HG03280 (cell line): Measurements from ENCODE around the gene CDH13.

Experiments used
- ATAC-seq: cut with Tn5 transposase; IDR thresholded peaks from one replicate; pipeline ENCODE4 v1.9.1; 2021; ENCODE audit warnings: mild to moderate bottlenecking, moderate library complexity; ENCODE audit not compliant: unreplicated experiment

The CDH13 gene

DNA sequence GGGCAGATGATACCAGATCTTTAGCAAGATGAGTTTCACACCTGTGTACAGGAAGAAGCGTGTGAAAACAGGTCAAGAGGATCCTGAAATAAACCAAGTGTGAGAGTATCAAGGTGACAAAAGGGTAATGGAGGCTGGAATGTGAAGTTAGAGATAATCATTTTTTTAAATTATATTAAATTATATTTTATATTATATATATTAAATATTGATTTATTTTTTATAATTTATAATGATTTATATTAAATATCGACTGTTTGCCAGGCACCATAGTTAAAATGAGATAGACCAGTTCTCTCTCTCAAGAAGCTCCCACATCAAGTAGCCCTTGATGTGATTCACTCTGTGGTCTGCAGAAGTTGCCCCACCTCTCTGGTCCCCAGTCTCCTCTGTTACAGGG, 820.8 kb downstream of the CDH13 start:
- ATAC-seq: no peak

GRCh38 chr16:83449861-83450260, 823.1 kb downstream of the CDH13 start:
- ATAC-seq: no peak

GRCh38 chr16:83453977-83454376, 827.2 kb downstream of the CDH13 start:
- ATAC-seq: no peak

DNA sequence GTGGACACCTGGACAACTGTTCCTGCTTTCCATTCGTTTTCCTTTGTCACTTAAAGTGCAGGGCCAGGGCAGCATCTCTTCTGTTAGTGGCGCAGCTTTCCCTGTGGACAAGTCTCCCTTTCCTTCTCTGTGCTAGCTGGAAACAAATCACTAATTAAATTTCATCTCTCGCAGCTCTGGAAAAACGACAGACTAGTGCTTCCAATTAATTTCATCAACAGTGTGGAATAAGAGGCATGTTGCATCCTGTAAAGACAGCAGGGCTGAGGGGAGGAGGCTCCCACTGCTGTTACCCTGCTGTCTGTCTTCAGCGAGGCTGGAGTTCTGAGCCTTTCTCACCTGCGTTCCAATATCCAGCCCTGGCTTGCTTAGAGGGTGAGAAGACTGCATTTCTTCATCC, 828.9 kb downstream of the CDH13 start:
- no peak for ATAC-seq

- ATAC-seq: no peak
These were observed 830.2 kb downstream of the CDH13 start for GRCh38 chr16:83456934-83457333.

GRCh38 chr16:83458612-83459011, 831.8 kb downstream of the CDH13 start:
- peak; percentile 81 for ATAC-seq

DNA sequence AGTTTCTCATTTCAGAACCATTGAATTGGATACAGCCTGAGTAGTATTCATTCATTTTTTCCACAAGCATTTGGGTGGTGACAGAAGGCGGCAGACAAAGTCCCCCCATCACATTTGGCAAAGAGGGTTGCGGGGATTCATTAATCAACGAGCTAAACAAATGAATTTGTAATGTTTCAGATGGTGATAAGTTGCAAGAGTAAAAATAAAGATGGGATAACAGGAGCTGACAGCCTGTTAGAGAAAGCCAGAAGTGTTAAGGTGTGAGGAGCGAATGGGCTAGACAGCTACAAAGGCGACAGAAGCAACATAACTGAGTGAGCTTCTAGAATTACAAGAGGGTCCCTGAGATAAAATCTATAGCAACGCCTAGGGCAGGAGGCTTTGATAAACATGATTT, 838.2 kb downstream of the CDH13 start:
- ATAC-seq: no peak

DNA sequence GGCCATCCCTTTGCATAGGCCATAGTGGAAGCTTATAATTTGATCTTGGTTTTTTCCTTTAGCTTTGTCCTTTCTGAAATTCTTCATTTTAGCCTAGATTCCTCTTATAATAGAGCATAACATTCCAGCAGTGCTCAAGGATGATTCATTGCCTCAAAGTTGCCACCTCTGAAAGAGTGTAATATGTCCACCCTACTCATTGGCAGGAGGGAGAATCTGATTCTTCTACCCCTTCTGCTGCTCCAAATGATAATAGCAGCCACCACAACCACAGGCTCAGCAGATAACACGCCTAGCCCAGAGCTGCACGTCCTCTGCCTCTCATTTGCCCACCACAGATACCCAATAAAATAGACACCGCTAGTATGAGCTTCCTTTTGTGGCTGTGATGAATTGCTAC, 843.6 kb downstream of the CDH13 start:
- no peak for ATAC-seq

DNA sequence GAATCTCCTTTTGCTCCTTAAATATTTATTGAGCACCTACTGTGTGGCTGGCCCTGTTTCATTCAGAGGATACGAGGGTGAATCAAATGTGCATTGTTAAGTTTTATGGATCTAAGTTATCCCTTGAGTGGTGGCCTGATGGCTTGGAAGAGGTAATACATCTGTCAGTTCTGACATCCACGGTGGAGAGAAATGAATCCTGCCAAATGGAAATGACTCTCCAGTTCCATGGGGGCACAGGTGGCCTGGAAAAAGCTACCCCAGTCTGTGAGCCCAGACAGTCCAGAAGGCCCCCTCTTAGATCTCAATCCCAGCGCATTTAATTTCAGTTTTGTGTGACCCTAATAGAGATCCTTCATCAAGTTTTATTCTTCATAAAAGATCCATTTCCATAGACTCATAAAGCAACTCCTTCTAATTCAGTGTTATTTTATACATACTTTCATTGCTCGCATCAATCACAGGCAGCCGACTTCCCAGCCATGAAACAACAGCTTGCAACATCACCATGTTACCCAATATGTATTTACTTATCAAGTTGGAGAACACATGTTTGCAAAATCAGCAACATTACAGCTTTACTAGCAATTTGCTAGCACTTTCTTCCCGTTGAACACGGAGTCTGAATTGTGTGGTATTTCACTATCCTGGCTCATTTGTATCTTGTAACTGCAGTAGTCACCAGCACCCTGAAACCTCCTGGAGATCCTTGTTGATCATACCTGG, 846.2 kb downstream of the CDH13 start:
- no peak for ATAC-seq

- no peak for ATAC-seq
These were observed 847.3 kb downstream of the CDH13 start for GRCh38 chr16:83473926-83474650.

DNA sequence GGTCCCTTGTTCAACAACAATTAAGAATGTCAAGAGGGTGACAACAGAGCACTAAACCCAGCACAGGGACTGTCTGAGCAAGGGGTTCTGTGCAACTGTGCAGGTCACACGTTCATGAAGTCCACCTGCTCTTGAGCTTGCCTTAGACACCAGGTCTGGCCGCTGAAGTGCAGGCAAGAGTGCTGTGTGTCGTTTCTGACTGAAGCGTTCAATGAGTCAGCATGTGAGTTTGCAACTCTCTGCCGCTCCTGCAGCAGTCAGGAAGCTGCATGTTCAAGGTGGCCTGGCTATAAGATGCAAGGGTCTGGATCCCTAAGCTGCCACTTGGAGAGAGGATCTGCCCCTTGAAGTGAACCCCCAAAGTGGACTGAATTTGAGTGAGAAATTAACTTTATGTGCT, 848.3 kb downstream of the CDH13 start:
- ATAC-seq: no peak

DNA sequence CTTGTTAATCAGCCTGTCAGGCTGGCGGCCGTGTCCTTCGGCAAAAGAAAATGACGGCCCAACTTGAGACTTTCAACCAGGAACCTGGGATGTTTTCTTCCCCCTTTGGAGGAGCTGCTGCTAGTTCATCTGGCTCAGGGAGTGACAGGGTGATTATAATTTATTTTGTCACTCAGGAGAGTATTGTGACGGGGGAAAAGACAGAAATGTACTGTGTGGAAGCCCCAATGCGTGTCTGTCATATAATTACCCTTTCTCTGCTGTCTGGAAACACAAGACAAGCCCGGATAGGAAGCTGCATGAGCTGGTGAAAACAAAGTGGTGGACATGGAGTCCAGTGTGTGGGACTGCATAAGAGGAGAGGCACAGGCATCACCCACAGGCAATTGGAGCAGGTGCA, 854.8 kb downstream of the CDH13 start:
- no peak for ATAC-seq

DNA sequence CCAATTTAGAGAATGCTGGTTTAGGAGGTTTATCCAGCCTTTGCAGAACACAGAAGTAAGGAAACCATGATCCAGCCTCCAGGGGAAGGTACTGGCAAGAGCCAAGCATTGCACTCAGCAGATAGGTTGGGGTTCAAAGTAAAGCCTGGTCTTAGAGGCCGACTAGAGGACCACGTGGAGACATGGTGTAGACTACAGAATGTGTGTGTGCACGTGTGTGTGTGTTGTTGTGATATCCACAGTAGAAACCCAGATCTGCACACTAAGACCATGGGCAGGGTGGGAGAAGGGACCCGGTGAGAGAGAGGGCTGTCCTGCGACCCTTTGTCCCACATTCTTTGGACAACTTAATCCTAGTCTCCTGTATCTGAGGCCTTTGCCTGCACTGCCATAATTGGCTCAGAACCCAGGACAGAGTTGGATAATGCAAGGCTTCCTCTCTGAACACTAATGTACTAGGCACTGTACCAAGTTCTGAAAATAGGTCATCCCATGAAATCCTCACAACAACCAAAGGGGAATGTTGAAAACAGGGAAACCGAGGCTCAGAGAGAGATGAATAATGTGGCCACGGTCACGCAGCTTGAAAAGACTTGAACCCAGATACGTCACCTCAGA, 855.9 kb downstream of the CDH13 start:
- ATAC-seq: no peak

DNA sequence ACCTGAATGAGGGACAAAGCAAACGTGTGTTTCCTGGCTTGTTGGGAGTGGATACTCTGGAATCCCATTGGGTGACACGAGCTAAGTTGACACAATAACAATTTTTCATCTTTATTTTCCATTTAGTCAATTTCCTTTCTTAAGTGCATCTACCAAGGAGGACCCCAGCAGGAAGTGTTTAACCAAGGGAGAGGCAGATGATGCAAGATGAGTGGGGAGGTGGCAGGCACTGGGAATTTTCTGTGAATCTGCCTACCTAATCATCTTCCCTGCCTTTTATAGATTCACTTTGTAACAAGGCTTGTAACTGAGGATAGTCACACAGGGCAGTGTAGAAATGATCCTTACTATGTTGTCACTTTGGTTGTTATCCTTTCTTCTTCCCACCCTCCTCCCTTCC, 863.3 kb downstream of the CDH13 start:
- ATAC-seq: no peak

- ATAC-seq: no peak
These were observed 867.7 kb downstream of the CDH13 start for GRCh38 chr16:83494459-83494858.

- ATAC-seq: no peak
These were observed 874.7 kb downstream of the CDH13 start for GRCh38 chr16:83501481-83501880.

DNA sequence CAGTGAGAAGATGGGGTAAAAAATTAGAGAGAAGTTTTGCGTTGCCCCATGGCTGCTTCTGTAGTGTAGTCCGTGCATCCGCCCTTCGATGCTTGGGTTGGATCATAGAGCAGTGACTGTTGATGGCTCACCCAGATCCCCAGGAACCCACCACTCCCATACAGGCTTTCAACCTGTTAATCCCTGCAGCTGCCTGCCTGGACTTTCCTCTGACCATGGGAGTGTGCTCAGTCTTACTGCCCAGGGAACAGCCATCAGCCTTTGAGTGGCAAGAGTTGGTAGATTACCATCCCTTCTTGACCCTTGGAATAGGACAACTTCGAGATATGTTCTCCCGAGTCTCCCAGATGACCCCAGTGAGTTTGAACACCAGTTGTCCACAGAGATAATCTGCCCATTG, 881.5 kb downstream of the CDH13 start:
- ATAC-seq: no peak

GRCh38 chr16:83509316-83509715, 882.5 kb downstream of the CDH13 start:
- no peak for ATAC-seq

DNA sequence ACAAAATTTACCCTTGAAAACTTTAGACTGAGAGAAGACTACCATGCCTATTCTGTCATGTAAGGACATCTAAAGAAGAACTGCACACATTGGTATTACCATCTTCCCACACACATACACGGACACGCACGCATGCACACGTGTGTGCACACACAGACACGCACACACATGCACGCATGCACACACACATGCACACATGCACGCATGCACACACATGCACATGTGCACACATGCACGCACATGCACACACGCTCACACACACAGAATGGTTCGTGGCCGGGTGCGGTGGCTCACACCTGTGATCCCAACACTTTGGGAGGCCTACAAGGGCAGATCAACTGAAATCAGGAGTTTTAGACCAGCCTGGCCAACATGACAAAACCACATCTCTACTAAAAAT, 884.1 kb downstream of the CDH13 start:
- no peak for ATAC-seq

GRCh38 chr16:83513008-83513755, 886.4 kb downstream of the CDH13 start:
- no peak for ATAC-seq

DNA sequence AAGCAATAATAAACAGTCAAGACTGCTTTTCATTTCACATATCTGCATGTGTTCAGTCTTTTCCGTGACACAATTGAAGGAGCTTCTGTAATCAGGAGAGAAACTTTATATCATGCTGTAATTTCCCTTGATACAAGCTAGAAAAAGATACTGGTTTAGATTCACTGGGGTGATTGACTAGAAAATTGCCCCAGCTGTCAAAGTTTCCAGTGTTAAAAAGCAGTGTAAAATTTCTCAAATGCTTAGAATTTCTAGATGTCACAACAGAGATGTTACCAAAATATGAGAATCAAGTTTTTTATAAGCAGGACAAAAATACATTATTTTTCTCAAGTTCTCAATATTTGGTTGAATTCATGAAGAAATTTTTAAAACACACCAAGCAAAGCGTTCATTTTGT, 888.6 kb downstream of the CDH13 start:
- ATAC-seq: no peak
